Measurements from ENCODE around the gene ITSN1.
"Not testable (repeated sequence)": the region's sequence is repeated elsewhere in the genome, so short reads cannot be mapped to it uniquely, and the experiment has no call there.

The ITSN1 gene

GRCh38 chr21:33892853-33893252 lies 250.6 kb downstream of the ITSN1 start:
- DNase-seq (ENCODE audit: low read depth in 2 of 2) = no peak

DNA sequence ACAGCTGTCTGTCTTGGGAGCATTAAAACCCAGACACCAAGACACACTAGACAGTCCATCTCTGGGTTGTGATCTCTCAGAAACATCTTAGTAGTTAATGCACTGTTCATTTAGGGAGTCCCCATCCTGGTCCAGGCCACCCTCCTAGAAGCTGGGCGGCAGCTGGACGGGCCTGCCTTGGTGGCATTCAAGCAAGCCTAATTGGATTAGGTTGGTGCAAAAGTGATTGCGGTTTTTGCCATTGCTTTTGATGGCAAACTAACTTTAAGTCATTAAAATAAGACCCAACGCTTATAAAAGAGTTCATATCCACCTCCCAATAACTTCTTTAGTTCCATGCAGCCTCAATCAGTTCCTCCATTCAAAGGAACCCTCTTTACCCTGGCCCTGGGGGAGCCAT lies 251.6 kb downstream of the ITSN1 start:
- DNase-seq (ENCODE audit: low read depth in 2 of 2) = no peak

DNA sequence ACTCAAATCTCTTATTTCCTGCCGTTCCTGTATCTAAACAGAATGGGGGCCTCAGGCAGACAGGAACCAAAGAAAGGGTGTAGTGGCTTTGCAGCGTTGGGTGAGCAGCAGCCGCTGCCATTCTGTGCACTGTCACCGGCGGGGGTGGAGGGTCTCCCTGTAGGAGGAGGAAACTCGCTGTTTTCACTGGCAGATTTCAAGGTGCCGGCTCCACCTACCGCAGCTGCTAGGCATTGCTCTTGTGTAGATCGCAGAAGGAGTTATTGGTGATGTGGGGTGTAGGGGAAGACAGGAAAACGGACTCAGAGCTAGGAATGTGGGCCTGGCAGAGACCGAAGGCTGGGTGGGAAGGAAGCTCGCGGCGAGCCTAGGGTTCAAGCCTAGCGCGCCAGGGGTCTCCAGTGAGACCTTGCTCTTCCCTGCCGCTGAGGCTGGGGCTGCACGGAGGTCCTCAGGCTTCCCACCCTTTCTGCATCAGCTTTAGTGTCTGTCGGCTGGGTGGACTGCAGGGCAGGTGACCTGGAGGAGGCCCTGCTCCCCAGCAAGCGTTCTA lies 252.5 kb downstream of the ITSN1 start:
- DNase-seq (ENCODE audit: low read depth in 2 of 2) = peak; percentile 46 to 60

GRCh38 chr21:33895356-33895755 lies 253.1 kb downstream of the ITSN1 start:
- DNase-seq (ENCODE audit: low read depth in 2 of 2) = no peak

DNA sequence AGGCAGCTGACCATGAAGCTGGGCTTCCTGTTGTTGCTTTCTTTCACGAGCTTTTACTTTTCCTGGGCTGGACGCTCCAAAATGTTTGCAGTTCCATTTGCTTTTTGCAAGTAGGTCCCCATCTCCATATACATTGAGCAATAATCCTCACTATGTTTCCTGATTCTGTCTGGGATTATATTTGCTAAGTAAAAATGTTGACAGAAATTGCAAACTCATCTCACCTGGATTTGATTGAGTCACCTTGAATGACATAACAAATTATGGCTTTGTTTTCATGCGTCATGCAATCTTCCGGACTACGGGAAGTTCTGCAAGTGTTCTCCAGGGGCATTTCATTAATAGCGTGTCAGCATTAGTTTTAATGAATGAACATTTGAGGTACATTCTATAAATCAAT lies 254.4 kb downstream of the ITSN1 start:
- no peak for DNase-seq (ENCODE audit: low read depth in 2 of 2)

- no peak for DNase-seq (ENCODE audit: low read depth in 2 of 2)
Measured at GRCh38 chr21:33897098-33897497, 254.8 kb downstream of the ITSN1 start.

GRCh38 chr21:33897739-33898138 lies 255.4 kb downstream of the ITSN1 start:
- no peak for DNase-seq (ENCODE audit: low read depth in 2 of 2)

- DNase-seq (ENCODE audit: low read depth in 2 of 2) = no peak
Measured at GRCh38 chr21:33898586-33898985, 256.3 kb downstream of the ITSN1 start.

- DNase-seq (ENCODE audit: low read depth in 2 of 2) = no peak
Measured at GRCh38 chr21:33899199-33899598, 256.9 kb downstream of the ITSN1 start.

- no peak for DNase-seq (ENCODE audit: low read depth in 2 of 2)
Measured at GRCh38 chr21:33901412-33902288, 259.3 kb downstream of the ITSN1 start.

DNA sequence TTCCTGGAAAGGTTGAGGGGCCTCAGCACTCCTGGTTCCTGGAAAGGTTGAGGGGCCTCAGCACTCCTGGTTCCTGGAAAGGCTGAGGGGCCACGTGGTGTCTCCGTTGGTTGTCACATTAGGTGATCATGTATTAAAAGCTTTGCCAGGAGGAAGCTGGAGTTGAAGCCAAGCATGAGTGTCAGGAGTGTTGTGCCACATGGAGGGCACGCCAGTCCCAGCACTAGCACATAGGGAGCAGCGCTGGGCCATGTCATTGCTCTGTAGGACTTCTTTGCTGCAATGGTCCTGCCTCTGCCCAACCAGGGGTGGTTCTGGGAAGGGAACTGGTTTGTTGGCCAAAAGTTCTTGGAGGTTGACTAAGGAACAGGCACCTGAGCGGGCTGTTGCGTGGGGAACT lies 260.0 kb downstream of the ITSN1 start:
- DNase-seq (ENCODE audit: low read depth in 2 of 2) = no peak

DNA sequence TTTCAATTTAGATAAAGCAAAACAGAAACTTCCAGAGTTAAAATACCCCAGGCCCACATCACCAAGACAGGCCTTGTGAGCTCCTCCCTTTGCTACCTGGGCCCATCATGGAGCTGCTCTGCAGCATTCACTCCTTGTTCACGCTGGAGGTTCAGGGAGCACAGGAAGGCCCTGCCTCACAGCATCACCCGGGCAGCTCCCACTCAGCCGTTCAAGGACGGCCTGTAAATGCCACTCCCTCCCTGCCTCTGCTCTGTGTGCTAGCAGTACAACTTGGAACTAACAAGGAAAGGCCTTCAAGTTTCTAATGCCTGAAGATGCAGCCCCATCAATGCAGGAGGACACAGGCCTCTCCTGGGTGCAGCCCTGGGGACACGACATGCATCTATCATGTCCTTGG lies 261.7 kb downstream of the ITSN1 start:
- no peak for DNase-seq (ENCODE audit: low read depth in 2 of 2)

DNA sequence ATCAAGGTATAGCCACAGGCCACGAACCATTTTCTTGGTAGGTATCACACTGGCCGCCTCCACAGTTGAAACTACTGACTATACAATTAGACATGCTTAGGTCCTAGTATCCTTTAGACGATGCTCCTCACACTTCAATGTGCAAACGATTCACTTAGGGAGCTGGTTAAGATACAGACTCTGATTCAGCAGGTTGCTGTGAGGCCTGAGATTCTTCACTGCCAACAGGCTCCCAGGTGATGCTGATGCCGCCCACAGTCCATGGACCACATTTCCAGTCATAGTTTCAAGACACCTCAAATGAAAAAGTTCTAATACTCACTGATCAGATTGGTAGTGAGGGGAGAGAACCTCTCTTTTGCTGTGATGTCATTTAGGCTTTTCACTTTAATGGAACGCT lies 266.5 kb downstream of the ITSN1 start:
- DNase-seq (ENCODE audit: low read depth in 2 of 2) = no peak

- no peak for DNase-seq (ENCODE audit: low read depth in 2 of 2)
Measured at GRCh38 chr21:33909756-33910155, 267.5 kb downstream of the ITSN1 start.

DNA sequence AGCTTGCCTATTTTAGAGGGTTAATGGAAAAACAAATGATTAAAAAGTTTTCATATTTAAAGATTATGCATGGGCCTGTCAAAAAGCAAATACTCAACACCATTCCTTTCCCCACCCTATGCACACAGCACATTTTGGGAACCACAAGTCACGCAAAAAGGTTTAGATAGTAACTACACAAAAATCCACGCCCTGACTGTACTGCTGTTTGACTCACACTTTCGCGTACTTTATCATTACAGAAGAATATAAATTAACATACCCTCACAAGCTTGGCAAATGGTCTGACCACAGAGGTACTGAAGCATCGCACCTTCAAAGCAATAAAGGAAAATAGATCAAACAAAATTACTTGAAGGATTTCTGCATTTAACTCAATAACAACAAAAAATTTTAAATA lies 271.9 kb downstream of the ITSN1 start:
- no peak for DNase-seq (ENCODE audit: low read depth in 2 of 2)

GRCh38 chr21:33915368-33916199 lies 273.3 kb downstream of the ITSN1 start, which contains the start of gene ATP5PO:
Gene ATP5PO (minus strand): TSS chr21:33915804. CDS start chr21:33915763, 41 bp downstream.
- DNase-seq (ENCODE audit: low read depth in 2 of 2) = peak; percentile 95 to 96

DNA sequence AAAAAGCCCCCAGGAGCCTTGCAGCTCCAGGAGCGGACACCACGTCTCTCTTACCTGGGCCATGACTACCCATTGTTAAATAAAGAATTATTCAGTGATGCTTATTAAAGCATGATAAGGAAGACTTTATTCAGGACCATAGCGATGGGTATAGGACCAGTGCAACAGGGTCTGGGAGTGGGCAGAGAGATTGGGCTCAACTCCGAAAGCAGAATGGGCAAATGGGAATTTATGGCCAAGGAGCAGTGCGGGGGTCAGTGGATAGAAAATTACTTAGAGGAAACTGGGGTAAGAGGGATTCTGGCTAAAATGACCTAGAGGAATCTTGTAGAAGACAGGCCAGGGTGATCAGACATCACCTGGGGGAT lies 273.9 kb downstream of the ITSN1 start:
- DNase-seq (ENCODE audit: low read depth in 2 of 2) = no peak

DNA sequence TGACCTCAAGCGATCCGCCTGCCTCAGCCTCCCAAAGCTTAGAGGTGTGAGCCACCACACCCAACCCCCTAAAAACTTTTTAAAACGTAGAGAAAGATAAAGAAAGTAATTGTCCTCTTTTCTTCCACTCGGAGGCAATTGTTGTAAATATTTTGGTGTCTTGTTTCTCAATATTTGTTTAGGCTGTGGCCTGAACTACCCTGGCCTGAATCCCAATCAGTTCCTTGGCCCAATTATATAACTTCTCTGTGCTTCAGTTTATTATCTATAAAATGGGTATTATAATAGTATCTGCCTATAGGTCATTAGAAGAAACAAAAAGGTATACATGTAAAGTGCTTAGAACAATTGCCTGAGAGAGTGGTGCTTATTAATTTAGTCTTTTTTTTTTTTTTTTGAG lies 275.1 kb downstream of the ITSN1 start:
- no peak for DNase-seq (ENCODE audit: low read depth in 2 of 2)

DNA sequence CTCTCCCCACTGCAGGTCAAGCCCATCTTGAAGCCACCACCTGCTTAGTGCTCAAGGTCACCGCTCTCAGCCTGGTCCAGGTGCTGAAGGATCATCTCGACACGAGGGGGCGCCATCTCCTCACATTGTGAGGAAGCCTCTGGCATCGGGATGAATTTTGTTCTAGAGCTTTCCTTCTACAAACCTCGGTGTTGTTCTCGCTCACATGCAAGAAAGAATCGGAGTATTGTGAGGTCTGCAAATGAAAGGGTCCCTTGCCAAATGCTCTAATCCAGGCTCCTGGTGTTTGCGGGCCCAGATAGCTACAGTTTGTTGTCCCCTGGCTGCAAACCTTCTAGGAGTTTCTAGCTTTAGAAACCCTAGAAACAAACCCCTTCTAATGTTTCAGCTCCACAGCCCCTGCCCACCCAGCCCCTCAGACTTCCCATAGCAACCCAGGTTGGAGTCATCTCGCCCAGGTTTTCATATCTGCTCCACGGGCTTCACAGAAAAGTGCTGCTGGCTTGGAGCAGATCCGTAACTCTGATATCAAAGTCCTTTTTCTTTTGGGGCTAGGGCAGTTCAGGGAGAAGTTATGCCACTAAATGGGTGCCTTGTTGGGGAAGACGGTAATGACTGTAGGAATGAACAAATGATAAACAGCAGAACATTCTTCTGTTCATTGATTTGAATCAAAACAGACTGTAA lies 281.9 kb downstream of the ITSN1 start:
- DNase-seq (ENCODE audit: low read depth in 2 of 2) = peak; percentile 72 to 78

DNA sequence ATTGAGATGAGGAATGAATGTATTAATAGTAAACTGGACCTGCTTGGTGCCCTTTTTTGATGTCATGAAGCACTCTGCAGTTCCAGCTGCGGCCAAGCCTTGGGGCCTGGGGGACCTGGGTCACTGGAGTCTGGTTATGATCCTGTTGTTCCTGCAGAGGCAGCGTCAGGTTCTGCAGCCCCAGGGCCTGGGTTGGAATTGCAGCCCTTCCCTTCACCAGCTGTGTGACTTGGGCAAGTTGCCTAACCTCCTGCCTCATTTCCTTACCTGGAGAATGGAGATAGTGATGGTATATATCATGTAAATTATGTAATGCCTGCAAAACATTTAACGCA lies 282.4 kb downstream of the ITSN1 start:
- DNase-seq (ENCODE audit: low read depth in 2 of 2) = no peak

DNA sequence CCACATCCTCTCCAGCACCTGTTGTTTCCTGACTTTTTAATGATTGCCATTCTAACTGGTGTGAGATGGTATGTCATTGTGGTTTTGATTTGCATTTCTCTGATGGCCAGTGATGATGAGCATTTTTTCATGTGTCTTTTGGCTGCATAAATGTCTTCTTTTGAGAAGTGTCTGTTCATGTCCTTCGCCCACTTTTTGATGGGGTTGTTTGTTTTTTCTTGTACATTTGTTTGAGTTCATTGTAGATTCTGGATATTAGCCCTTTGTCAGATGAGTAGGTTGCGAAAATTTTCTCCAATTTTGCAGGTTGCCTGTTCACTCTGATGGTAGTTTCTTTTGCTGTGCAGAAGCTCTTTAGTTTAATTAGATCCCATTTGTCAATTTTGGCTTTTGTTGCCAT lies 283.9 kb downstream of the ITSN1 start:
- not testable (repeated sequence) for DNase-seq (ENCODE audit: low read depth in 2 of 2)
